ENCODE results near the gene POMT2.
"Not testable (repeated sequence)": the region's sequence is repeated elsewhere in the genome, so short reads cannot be mapped to it uniquely, and the experiment has no call there.

POMT2 gene

DNA sequence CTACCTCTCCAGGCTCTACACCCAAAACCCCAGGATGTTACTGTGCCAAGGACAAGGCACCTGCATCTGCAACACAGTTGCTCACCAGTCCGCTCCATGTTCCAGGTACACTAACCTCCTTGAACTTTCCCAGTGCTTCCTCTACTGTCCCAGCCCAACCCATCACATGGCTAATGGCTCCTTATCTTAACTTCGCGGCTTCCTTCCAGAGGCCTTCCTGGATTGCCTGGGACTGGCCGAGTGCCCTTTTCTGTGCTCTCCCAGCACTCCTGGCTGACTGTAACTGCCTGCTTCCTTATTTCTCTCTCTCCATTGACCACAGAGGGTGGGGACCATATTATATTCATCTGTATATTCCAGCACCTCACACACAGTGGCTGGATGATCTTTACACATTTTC, 20.9 kb downstream of the POMT2 start:
- DNase-seq: no peak

DNA sequence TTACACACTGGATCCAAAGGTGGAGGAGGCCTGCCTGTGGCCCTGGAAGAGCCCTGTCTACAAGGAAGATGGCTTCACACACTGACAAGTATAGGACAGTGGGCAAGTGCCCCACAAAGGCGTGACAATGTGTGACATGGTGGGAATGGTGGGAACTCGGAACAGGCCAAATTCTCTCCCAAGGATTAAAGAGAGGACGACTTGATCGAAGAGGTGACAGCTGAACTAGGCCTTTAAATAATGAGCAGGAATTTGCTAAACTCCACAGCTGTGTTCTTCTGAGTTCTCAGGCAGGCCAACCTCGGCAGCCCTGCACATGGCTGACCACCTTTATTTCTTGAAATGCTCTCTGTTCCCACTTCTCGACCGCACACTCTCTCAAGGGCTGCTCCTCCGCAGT, 23.8 kb downstream of the POMT2 start:
- no peak for DNase-seq

DNA sequence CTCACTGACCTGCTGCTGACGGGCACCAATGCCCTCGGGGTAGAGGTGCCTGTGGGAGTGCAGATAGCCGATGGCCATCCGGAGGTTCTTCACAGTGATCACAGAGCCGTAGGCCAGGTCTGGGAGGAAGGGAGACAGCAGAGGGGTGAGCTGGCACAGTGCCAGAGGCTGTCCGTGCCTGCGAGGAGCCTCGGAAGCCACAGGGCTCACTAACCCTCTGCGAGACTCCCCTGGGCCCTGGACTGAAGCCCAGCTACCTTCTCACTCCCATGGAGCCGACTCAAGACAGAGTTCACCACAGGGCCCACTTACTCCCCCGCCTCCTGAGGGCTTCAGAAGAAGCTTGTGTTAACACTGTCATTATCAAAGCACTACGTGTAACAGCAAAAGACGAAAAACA, 24.5 kb downstream of the POMT2 start:
- no peak for DNase-seq

DNA sequence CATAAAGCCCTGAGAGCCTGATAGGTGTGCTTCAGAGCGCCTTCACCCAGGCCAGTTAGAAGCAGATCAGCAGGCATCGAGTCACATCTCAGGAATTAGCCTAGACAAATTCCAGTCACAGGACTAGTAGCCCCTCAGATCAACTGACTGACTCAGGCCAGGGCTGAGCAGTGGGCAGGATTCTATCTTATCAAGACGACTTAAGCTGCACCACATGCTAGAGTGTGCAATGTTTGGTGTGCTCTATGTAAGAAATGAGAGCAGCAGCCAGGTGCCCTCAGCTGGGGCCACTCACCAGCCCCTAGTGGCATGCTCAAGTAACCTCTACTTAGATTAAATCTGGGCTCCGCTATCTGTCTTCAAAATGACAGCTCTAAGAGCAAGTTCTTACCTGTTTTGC, 30.0 kb downstream of the POMT2 start:
- DNase-seq: no peak

DNA sequence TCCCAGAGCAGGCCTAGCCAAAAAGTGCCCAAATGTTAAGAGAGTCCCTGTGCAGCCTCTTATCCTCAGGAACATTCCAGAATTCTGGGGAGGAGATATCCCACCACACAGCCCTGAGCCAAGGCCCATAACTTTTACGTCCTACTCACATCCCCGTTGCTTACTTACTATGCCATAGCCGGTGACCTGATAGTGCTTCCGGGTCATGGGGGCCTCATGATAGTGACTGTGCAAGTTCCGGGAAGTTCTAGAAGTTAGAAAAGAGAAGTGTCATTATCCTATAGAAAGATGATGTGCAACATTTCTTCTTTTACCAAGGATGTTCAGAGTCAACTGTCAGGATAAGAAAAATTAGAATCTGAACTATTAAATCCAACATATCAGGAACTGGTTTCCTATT, 34.1 kb downstream of the POMT2 start:
- DNase-seq: no peak

DNA sequence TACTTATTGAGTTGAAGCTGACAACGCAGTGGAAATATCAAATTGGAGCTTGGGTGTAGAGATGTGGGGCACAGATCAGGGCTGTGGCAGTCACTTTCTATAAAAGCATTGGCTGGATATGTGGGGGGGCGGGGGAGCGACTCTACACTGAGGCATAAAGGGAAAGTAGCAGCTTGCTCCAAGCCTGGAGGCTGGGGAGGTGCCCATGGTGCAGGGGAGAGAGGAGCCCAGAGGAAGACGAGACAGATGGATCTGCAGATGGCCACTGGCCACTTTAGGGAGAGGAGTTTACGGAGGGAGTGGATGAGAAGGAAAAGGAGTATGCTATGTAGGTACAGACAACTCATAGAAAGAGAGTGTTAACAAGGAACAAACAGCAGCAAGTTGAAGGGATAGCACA, 36.2 kb downstream of the POMT2 start:
- no peak for DNase-seq

DNA sequence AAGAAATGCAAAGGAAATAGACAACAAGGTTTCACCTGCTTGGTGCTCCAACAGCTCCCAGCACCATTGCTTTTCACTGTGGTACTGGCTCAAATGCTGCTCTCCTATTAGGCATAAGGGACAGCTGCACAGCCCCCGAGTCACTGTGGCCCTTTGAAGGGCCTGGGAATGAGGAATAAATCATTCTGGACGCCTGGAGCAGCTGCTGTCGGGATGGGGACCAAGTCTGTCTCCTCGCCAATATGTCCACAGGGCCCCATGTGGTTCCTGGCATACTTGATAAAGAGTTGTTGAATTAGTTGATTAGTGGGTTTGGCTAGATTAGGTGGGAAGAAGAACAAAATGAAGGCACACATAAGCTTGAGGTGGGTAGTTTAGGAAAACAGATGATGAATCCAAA, 36.6 kb downstream of the POMT2 start:
- no peak for DNase-seq

DNA sequence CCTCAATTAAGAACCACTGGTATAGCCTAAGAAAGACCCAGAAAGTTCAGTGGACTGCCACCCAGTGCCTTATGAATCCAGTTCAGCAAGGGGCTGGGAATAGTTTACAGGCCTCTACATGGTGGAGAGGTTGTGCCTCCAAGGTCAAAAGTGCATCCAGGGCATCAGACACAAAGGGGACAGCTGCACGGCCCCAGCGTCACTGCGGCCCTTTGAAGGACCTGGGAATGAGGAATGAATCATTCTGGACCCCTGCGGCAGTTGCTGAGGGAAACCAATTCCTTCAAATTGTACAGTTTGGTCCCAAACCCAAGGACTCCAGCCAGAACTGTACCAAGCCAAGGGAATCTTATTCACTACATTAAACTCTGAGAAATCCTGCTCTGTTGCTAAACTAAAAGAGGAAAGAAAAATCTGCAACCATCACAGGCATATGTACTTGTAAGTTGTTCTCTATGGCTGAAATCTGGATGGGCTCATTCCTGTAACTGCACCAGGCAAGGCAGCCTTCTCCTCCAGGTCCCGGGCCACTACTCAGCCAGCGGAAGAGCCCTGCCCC, 38.8 kb downstream of the POMT2 start:
- DNase-seq: no peak

DNA sequence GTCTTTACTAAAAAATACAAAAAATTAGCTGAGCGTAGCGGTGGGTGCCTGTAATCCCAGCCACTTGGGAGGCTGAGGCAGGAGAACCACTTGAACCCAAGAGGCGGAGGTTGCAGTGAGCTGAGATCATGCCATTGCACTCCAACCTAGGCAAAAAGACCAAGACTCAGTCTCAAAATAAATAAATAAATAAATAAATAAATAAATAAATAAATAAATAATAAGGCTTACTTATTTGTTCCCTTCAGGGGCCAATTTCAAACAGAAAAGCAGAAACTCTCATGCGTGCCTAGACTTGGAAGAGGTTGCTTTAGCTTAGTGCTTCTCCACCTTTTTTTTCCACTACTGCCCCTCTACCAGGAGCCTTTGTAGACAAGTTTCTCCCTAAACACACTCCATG, 39.8 kb downstream of the POMT2 start:
- not testable (repeated sequence) for DNase-seq

DNA sequence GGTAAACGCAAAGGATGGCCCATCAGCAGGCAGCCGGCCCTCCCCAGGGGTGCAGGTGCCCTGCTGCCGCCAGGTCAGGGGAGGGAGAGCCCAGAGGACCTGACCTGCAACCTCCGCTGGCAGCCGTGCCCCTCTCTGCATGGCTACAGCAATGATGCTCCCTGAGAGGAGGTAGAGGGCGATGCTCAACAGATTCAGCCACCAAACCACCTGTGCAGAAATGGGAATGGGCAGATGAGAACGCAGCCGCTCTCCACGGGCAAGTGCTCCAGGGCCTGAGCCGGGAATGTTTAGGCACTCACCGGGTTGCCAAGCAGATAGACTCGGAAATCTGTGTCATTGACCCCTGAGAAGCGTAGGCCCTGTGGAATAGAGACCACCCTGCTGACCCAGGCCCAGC, 41.0 kb downstream of the POMT2 start:
- DNase-seq: no peak

DNA sequence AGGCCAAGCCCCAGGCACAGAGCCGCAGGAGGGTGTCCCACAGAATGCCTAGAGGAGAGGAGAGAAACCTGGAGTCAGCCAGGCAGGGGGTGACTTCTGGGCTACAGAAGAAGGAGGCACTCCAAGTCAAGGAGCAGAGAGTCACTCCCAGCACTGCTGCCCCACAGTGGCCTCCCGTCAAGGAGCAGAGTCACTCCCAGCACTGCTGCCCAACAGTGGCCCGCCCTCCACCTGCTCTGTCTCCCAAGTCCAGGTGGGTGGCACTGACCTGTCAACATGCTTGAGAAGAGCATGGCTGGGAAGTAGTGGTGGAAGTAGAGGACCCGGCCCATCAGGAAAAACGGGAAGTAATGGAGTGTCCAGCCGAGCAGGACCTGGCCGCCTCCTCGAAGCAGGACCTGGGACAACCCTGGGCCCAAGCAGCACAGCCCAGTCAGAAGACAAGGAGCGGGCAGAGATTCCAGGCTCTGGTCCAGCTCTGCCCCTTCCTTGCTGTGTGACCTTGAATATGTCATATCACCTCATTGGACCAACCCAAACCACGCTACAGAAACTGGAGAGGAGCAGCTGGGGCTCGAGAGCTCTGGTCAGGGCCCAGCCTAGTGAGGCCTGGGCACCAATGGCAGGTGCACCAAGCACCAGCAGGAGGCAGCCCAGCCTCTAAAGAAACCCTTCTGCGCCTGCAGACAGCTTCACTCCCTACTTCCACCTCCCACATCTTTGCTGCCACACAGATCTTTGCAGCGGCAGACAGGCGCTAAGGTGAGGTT, 42.0 kb downstream of the POMT2 start:
- no peak for DNase-seq

DNA sequence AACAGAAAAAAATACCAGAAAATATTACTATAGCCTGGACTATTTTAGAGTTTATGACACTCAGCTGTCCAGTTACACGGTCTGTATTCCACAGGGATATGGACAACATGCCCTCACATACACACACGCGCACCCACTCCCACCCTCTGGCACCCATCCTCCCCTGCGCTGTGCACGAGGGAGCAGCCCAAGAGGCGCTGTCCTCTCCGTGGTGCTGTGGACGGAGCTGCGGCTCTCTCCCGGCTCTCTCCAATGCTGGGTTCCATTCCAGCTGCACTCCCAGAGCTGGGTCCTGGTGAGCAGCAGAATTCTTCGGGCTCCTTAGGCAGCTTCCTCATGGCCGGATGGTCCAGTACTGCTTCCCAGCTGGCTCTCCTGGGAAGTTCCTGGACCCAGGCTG, 43.7 kb downstream of the POMT2 start:
- DNase-seq: no peak

DNA sequence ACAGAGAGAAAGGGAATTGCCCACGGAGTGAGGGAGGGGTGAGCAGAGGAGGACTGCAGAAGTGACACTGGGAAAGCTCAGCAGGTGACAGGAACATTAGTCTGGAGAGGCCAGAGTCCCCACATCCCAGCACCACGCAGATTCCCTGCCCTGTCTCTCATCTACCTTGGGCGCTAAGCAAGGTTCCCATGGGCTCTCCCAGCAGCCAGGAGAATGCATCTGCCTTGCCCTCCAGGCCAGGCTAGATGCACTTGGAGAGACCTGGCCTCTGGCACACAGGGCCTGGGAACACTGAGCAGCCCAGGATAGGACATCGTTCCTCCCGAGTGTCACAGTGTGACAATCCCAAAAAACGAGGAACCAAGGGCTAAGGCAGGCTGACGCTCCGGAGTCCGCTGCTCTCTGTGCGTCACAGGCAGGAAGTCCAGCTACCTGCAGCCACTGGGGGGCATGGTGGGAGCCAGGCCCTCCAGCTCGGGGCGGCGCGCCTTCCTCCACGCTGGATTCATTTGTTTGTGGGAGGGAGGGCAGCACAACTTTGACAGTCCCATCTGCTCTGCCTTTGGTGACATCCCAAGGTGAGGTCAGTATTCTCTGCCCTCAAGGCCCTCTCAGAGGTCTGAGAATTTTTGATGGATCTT, 44.3 kb downstream of the POMT2 start:
- no peak for DNase-seq

DNA sequence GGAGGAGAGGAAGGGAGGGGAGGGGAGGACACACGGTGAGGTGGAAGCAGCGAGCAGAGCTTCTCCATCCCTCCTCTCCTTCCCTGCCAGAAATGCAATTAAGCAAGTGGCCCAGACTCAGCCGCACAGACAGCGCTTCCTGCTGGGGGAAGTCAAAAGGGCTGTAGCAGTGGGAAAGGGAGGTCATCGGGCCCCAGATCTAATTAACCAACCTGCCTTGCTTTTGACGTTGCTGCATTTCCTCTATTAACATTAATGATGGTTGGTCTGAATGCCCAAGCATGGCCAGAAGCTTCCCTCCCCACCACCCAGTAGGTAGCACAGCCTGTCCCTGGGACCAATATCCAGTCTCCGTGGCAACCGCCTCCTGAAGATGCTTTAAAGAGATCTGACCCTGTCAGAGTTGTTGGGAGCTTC, 45.1 kb downstream of the POMT2 start:
- DNase-seq: no peak

DNA sequence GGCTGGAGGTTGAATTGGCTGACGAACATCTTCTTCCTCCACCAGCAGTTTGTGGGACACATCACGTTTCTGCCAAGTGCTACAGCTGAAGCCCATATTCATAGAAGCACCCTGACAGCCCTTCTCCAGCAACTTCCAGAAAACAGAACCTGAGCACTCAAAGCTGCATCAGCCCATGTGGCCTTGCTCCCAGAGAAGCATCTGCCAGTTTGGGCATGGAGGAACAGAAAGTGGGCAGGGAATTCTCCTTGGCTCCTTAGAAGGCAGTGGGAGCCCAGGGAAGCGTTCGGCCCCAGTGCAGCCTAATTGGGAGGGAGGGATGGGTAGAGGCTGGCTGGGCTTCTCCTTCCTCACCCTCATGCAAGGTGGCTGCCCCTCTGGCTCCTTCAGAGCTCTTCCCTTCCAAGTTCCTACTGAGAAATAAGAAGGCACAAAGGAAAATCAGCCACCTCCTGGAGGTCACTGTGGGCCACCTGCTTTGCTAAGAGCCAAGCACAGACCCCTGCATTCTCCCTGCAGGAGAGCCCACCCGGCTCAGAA, 45.6 kb downstream of the POMT2 start:
- DNase-seq: no peak

DNA sequence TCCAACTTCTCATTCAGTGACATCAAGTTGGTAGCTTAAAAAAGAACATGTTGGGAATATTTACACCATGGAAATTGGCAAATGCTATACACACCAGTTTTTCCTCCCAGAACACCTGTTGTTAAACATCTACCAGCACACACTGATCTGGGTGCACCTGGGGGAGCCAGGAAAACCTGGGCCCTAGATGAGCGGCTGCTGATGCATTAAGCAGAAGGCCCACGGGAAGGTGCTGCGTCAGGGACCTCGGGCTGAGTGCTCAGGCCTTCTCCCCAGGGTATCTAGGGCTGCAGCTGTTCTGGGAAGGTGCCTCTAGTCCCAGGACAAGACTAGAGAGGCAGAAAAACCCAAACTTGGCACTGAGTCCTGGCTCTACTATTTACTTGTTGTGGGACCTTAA, 46.9 kb downstream of the POMT2 start:
- DNase-seq: no peak

DNA sequence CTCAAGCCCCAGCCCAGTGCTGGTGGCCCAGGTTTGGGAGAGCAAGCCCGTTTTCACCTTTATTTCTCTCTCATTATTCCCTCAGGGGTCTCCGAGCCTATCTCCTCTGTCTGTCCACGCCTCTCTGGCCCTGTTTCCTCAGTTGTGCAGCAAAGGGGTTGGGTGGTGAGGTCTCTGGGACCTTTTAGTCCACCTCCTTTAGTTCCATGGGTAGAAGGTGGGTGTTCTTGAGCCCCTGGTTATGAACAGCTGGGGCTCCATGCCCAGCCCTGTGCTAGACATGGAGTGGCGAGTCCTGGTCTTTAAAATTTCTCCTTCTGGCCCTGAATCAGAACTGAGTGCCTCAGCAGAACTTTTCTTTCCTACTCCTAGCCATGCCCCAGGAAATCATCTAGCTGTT, 48.4 kb downstream of the POMT2 start:
- DNase-seq: no peak

DNA sequence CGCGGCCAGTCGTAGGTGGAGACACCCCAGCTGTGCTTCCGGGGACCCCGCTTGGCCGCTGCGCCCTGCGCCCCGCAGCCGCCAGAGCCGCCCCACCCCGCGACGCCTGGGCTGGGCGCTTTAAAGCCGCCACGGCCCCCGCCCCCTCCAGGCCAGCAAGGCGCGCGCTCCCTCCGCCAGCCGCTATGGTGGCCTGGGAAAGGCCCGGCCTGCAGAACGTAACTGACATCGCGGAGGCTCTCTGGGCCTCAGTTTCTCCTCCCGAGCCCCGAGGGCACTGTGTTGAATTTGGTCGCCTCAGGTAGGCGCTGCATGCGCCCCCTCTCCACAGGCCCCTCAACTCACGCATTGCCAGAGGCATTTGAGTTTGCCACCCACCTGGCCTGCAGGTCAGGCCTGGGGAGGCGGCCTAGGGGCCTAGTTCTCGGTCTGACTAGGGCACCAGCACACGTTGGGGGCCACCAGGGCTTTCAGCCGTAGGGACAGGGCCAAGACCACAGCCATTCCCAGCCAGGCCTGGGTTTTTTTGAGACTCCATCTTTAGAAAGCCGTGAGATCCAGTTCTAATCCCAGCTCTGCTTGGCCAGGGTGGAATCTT, 49.5 kb downstream of the POMT2 start, which contains the start of gene NGB:
TSS of gene NGB (minus strand) at position 94 of the 598 bp plus-strand sequence. CDS start 269 bp downstream, outside the sequence.
- no peak for DNase-seq

DNA sequence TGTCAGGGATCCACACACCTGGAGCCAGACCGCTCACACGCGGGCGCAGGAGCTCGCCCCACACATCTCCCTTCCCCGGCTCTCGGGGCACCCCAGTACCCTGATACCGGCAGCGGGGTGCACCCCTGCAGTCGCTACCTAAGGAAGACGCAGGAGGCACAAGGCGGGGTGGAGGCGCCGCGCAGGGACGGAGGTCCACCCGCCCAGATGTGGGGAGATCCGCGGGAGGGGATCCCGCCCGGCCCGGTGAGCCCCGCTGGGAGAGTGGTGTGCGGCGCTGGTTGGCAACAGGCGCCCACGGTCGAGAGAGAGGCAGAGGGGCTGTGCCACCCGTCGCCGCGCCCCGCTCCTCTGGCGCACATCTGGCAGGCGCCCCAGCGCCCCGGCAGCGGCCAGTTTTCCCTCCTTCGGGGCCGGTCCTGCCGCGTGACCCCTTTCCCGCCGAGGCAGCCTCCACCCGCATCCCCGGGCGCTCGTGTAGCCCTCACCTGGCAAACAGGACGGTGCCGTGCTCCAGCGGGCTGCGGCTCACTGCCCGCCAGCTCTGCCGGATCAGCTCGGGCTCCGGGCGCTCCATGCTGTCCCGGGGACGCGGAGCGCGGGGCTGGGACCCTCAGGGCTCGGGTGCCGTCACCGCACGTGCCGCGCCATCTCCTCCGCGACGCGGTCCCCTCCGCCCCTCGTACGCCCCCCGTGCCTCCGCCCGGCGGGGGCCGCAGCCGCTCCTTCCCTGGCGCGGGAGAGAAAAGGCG, 50.1 kb downstream of the POMT2 start:
- DNase-seq: no peak

DNA sequence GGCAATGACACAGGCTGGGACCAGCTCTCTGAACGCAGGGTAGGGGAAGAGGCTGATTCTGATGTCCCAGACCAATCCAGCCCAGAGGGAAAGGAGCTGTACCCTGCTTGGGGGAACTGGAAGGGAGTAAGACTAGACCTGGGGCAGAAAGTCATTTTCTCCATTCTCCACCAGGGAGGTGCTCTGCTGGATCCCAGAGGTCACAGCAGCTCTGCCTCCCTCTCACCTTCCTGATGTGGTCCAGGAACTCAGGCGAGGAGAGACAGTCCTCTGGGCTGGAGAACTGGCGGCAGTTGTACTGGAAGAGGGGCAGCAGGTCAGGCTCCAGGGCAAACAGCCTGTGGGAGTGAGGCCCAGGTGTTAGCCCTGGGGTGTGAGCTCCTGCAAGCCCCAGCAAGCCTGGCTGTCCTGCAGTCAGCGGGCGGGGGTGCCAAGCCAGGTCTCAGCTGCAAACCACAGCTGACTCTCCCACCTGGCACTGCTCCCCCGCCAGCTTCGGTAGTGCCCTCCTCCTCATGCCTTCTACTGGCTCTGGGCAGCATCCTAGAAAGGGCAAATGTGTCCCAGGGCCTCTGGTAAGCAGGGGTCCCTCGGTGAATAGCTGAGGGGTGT, 51.6 kb downstream of the POMT2 start:
- no peak for DNase-seq

DNA sequence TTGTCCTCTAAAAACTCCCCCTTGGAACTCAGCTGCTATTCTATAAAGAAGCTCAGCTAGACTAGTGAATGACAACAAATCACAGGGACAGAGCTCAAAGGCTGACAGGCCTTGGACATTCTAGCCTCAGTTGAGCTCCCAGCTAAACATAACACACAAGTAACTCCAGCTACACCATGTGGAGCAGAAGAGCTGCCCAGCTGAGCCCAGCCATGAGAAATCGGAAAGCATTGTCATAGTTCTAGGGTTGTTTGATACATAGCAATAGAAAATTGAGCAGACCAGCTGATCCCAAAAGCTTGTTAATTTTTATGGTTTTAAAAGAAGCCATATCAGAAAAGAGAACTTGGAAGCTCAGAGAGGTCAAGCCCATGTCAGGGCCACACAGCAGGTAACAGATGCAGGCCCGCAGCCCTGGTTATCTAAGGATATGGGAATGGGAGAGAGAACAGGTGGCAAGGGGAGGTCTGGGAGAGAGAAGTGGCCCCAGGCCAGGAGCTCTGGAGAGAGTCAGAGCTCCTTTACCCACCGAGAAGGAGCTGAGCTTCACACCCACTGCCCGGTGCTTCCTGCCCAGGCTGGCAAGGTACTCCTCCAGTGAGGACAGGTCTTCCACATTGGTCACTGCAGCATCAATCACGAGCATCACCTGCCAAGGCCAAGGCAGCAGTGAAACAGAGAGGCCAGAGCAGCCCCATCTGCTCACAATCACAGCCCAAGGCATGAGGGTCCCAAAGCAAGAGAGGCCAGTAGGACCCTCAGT, 52.6 kb downstream of the POMT2 start:
- DNase-seq: no peak

DNA sequence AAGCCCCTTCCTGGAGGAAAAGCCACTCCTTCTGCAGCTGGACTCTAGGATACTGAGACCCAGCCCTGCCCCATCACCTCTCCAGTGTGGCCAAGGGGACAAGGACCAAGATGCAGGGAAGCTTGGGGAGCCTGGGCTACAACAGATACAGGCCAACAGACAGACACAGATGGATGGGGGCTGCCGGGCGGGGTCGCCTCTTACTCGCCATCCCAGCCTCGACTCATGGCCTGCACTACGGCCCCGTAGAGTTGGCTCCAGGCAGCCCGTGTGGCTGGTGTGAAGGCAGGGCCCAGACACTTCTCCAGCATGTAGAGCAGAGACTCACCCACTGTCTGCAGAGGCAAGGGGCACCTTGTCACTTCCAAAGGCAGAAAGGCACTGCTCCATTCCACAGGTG, 54.3 kb downstream of the POMT2 start:
- DNase-seq: no peak

Data from CD4-positive, alpha-beta T cell treated with Interleukin-4 for 4 hours (primary cell).